Femur (tissue), 1 donor: Measurements from ENCODE around the gene PABPN1.

ENCODE experiments used
- DNase-seq: peaks from one replicate; pipeline ENCODE4 v3.0.0-alpha.2; 2017

PABPN1 gene

GRCh38 chr14:23327947-23328744, 6.9 kb downstream of the PABPN1 start:
- DNase-seq = peak; percentile 81

GRCh38 chr14:23335623-23336022, 14.4 kb downstream of the PABPN1 start:
- no peak for DNase-seq

GRCh38 chr14:23339506-23340268, 18.4 kb downstream of the PABPN1 start:
- no peak for DNase-seq

- DNase-seq = no peak
Measured at GRCh38 chr14:23344481-23344880, 23.2 kb downstream of the PABPN1 start.

- no peak for DNase-seq
Measured at GRCh38 chr14:23345987-23346692, 24.9 kb downstream of the PABPN1 start.

- DNase-seq = no peak
Measured at GRCh38 chr14:23346693-23347405, 25.6 kb downstream of the PABPN1 start.

- no peak for DNase-seq
Measured at GRCh38 chr14:23347406-23348296, 26.4 kb downstream of the PABPN1 start.

- DNase-seq = no peak
Measured at GRCh38 chr14:23348297-23348655, 27.0 kb downstream of the PABPN1 start.

GRCh38 chr14:23349156-23349845, 28.0 kb downstream of the PABPN1 start:
- no peak for DNase-seq

- no peak for DNase-seq
Measured at GRCh38 chr14:23351681-23352505, 30.6 kb downstream of the PABPN1 start.

GRCh38 chr14:23352506-23353432, 31.5 kb downstream of the PABPN1 start, which contains the start of gene SLC22A17:
Gene SLC22A17, minus strand, starts transcription at chr14:23352887.
- peak; percentile 94 for DNase-seq

GRCh38 chr14:23353433-23353780, 32.1 kb downstream of the PABPN1 start:
- DNase-seq = no peak

- no peak for DNase-seq
Measured at GRCh38 chr14:23354990-23355389, 33.7 kb downstream of the PABPN1 start.

- DNase-seq = no peak
Measured at GRCh38 chr14:23355871-23356435, 34.7 kb downstream of the PABPN1 start.

- DNase-seq = no peak
Measured at GRCh38 chr14:23356662-23357061, 35.4 kb downstream of the PABPN1 start.

GRCh38 chr14:23357261-23357660, 36.0 kb downstream of the PABPN1 start:
- no peak for DNase-seq

- no peak for DNase-seq
Measured at GRCh38 chr14:23358042-23358441, 36.8 kb downstream of the PABPN1 start.

GRCh38 chr14:23358553-23359166, 37.4 kb downstream of the PABPN1 start:
- DNase-seq = peak; percentile 13
